Measurements from ENCODE around the gene MAP1B. TPM values are rescaled to one million over a fixed set of nuclear protein-coding genes. Genes with fewer than 3 reads are reported as not detected.
A peak's percentile ranks its signal among the peaks of the same experiment; 100 is the strongest.

Gene MAP1B
- total RNA-seq, 2 donors from 2014 or later, result 87.9 to 93.3 TPM

- no peaks in the 10 kb centered on the region for H3K27me3 Mint-ChIP-seq (ENCODE audit: insufficient read depth)
- TF ChIP-seq CTCF (conservative IDR thresholded peaks at IDR 0.05), result no peak
- Histone ChIP-seq H3K4me3 (ENCODE audit: low read length) (no peak overlapping the region), H3K9me3 (ENCODE audit: control insufficient read depth, low read length) (no peaks in the 10 kb centered on the region), H3K27ac (ENCODE audit: low read depth, low read length) (no peak overlapping the region), H3K4me1 (ENCODE audit: control insufficient read depth, insufficient read depth, low read length) (peaks cover 6% of the 10 kb centered on the region), H3K27me3 (ENCODE audit: control insufficient read depth, insufficient read depth, low read length, poor library complexity, severe bottlenecking) (no peaks in the 10 kb centered on the region), H3K36me3 (ENCODE audit: control insufficient read depth, insufficient read depth, low read length) (no peaks in the 10 kb centered on the region), H3K9ac (ENCODE audit: extremely low read depth, low read length, poor library complexity, severe bottlenecking) (no peak overlapping the region)
- no peak overlapping the region for H3K4me3 Mint-ChIP-seq
- peaks cover 31% of the 10 kb centered on the region for H3K4me1 Mint-ChIP-seq
- WGBS, 2 experiments (ENCODE audit: insufficient coverage in 1 of 2, insufficient read length in 1 of 2), result 95 to 98% methylated on average over 4 to 5 of the region's 5 CpGs
- no peaks in the 10 kb centered on the region for H3K9me3 Mint-ChIP-seq
- peak overlapping the region; percentile 13 for H3K27ac Mint-ChIP-seq
- no peaks in the 10 kb centered on the region for H3K36me3 Mint-ChIP-seq (ENCODE audit: low read depth)
- no peak for DNase-seq
Observed at GRCh38 chr5:72252574-72253155, 145.4 kb downstream of the MAP1B start.

GRCh38 chr5:72255237-72255636, 148.0 kb downstream of the MAP1B start:
- 83 to 97% methylated on average over 1 to 3 of the region's 3 CpGs for WGBS, 2 experiments (ENCODE audit: insufficient coverage in 1 of 2, insufficient read length in 1 of 2)
- Histone ChIP-seq H3K4me3 (ENCODE audit: low read length) (no peak overlapping the region), H3K36me3 (ENCODE audit: control insufficient read depth, insufficient read depth, low read length) (no peaks in the 10 kb centered on the region), H3K9me3 (ENCODE audit: control insufficient read depth, low read length) (no peaks in the 10 kb centered on the region), H3K27me3 (ENCODE audit: control insufficient read depth, insufficient read depth, low read length, poor library complexity, severe bottlenecking) (no peaks in the 10 kb centered on the region), H3K4me1 (ENCODE audit: control insufficient read depth, insufficient read depth, low read length) (peaks cover 6% of the 10 kb centered on the region), H3K27ac (ENCODE audit: low read depth, low read length) (no peak overlapping the region), H3K9ac (ENCODE audit: extremely low read depth, low read length, poor library complexity, severe bottlenecking) (no peak overlapping the region)
- no peak for TF ChIP-seq CTCF (conservative IDR thresholded peaks at IDR 0.05)
- no peak for DNase-seq
- no peak overlapping the region for H3K4me3 Mint-ChIP-seq
- H3K27me3 Mint-ChIP-seq (ENCODE audit: insufficient read depth), result no peaks in the 10 kb centered on the region
- H3K36me3 Mint-ChIP-seq (ENCODE audit: low read depth), result no peaks in the 10 kb centered on the region
- no peaks in the 10 kb centered on the region for H3K9me3 Mint-ChIP-seq
- peak overlapping the region; percentile 56 for H3K27ac Mint-ChIP-seq
- H3K4me1 Mint-ChIP-seq, result peaks cover 30% of the 10 kb centered on the region

GRCh38 chr5:72255670-72256069, 148.4 kb downstream of the MAP1B start:
- Mint-ChIP-seq H3K36me3 (ENCODE audit: low read depth) (no peaks in the 10 kb centered on the region), H3K27ac (peak overlapping the region; percentile 56), H3K4me3 (no peak overlapping the region), H3K27me3 (ENCODE audit: insufficient read depth) (no peaks in the 10 kb centered on the region), H3K9me3 (no peaks in the 10 kb centered on the region), H3K4me1 (peaks cover 30% of the 10 kb centered on the region)
- 82 to 100% methylated on average over 2 of the region's 2 CpGs for WGBS, 2 experiments (ENCODE audit: insufficient coverage in 1 of 2, insufficient read length in 1 of 2)
- no peak overlapping the region for H3K4me3 ChIP-seq (ENCODE audit: low read length)
- no peak for DNase-seq
- peaks cover 6% of the 10 kb centered on the region for H3K4me1 ChIP-seq (ENCODE audit: control insufficient read depth, insufficient read depth, low read length)
- no peaks in the 10 kb centered on the region for H3K36me3 ChIP-seq (ENCODE audit: control insufficient read depth, insufficient read depth, low read length)
- H3K27me3 ChIP-seq (ENCODE audit: control insufficient read depth, insufficient read depth, low read length, poor library complexity, severe bottlenecking), result no peaks in the 10 kb centered on the region
- TF ChIP-seq CTCF (conservative IDR thresholded peaks at IDR 0.05), result no peak
- no peak overlapping the region for H3K9ac ChIP-seq (ENCODE audit: extremely low read depth, low read length, poor library complexity, severe bottlenecking)
- H3K9me3 ChIP-seq (ENCODE audit: control insufficient read depth, low read length), result no peaks in the 10 kb centered on the region
- H3K27ac ChIP-seq (ENCODE audit: low read depth, low read length), result no peak overlapping the region
